ENCODE results near the gene SLC24A3.
A peak's percentile ranks its signal among the peaks of the same experiment; 100 is the strongest.

SLC24A3 gene

DNA sequence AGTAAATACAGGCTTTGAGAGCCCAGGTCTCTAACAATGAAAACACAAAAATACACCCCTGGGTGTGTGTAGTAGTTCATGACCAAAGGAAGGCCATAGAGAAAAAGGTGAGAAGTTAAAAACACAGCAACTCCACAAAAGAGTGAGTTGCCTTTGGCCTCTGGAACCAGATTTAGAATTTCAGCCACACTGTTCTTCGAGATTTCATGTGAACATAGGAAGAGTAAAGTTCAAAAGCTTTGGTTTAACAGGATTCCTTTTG is 502.1 kb downstream of the SLC24A3 start:
- DNase-seq (ENCODE audit: low spot score): no peak

- no peak for DNase-seq (ENCODE audit: low spot score)
Measured at GRCh38 chr20:19715986-19716385, 503.5 kb downstream of the SLC24A3 start.

DNA sequence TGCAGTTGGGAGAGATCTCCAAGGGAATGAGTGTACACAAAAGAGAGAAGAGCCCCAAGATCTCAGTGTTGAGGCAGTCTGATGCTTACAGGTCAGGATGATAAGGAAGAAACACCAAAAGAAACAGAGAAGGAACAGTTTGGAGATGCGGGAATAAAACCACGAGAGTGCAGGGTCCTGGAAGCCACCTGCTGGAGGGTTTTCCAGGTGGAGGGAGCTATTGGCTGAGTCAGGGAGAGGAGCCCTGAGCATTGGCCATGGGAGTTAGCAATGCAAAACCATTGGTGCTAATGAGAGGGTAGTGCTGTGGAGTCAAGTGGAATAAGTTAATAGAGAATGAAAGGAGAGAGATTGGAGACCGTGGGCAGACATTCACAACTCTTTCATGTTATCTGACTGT is 506.4 kb downstream of the SLC24A3 start:
- no peak for DNase-seq (ENCODE audit: low spot score)

DNA sequence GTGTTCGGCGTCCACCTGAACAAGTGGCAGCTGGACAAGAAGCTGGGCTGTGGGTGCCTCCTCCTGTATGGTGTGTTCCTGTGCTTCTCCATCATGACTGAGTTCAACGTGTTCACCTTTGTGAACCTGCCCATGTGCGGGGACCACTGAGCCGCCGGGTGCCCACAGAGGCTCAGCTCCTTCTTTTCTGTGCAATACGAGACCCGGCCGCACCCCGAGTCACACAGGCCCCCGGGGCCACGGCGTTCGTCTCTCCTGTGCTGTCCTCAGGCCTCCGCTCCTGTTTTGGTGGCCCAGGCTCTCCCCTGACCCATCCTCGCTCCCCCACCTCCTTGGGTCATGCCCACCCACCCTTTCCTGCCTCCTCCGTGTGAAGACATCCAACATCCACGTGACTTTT is 508.5 kb downstream of the SLC24A3 start:
- DNase-seq (ENCODE audit: low spot score): no peak

DNA sequence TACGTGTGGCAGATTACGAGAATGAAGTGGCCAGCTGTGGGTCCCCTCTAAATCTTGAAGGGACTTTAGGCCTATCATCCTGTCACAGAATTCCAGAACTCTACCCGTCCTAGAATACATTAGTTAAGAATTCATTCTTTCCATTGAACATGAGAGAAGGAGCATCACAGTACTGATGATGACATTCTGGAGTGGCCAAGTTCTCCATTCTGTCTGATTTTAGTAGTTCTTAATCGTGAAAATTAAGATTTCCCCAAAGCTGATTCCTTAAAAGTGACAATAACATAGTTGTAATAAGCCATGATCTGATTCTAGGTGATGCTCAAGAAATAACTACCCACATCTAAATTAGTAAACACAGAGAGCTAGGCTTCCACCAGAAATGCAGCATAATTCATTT is 510.6 kb downstream of the SLC24A3 start:
- no peak for DNase-seq (ENCODE audit: low spot score)

DNA sequence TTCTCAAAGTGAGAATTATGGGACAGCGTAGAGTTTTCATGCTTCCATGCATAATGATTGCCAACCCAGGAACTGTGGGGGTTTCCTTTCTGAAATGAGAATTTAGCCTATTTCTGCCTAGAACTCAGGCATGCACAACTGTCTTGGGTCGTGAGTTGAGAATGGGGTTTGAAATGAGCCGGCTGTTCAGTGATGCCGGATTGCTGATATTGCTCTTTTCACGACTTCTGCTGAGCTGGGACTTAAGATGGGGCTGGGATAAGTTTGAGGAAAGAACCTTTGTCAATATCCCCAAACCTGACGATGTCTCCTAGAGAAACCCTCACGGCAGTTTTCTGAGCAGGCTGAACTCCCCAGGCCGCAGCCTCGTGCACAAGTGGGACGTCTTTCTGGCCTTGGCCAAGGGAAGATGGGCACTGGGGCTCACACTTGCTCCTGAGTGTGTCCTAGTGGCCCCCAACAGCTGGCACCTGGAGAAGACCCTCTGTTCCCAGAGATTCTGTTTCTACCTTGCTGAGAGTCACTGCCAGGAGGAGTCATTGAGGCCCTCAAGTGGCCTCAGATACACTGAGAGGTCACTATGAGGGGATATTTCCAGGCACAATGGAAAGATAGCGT is 511.5 kb downstream of the SLC24A3 start:
- no peak for DNase-seq (ENCODE audit: low spot score)

DNA sequence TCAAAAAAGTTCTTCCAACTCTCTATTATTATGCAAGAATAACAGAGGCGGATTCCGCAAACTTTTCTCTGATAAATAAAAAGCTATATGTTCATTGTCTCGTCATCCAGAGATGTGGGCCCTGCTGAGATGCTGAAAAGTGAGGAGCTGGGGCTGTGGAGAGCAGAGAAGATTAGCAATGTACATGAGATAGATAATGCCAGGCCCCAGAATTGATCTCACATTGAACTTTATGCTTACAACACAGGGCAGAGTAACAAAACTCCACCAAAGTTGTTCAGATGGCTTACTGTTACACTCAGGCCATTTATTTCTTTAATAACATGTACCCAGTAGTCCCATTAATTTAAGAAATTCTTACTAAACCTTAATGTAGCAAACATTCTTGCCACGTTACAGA is 512.9 kb downstream of the SLC24A3 start:
- DNase-seq (ENCODE audit: low spot score): no peak

- peak; percentile 22 for DNase-seq (ENCODE audit: low spot score)
Measured at GRCh38 chr20:19725814-19726525, 513.5 kb downstream of the SLC24A3 start.

DNA sequence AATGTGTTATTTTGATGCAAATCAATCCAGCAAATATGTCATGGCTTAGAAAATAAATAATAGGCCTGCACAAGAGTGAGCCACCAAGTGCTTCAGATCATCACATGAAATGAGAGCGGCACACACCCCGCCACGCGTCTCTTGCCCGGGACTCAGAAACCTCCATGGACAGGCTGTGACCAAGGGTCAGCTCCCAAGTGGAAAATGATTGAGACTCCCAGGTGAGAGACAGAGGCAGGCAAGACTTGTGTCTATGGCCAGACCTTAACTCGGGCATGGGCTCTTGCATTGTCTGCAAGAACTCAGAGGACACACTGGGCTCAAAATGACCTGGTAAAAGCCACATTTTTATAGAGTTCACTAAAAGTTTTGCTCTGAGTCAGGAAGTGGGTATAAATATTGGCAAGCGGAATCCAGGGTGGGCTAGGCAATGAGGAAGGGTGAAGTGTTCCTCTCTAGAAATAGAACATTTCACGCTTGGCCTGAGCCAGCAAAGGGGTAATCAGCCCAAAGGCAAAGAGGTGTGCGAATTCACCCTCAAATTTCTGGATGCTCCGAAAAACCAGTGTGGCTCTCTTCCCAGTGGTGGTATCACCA is 514.9 kb downstream of the SLC24A3 start:
- DNase-seq (ENCODE audit: low spot score): peak; percentile 54

DNA sequence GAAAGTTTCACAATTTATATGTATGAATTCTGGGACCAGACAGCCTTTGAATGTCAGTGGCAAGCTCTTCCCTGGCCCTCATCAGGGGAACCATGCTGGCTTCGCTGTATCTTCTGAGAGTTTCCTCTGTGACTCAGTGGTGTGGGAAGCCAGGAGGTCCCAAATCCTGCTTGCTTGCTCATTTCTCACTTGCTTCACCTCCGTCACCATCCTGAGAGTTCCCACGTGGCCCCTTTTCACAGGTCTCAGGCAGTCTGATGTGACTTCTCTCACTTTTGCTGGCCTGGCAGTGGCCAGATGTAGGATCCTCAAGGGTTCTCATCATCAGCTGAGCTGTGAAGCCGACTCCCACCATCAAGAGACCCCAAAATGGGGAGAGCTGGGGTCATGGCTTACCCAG is 517.2 kb downstream of the SLC24A3 start:
- no peak for DNase-seq (ENCODE audit: low spot score)

- DNase-seq (ENCODE audit: low spot score): no peak
Measured at GRCh38 chr20:19730706-19731105, 518.3 kb downstream of the SLC24A3 start.

GRCh38 chr20:19734811-19735210 is 522.4 kb downstream of the SLC24A3 start:
- no peak for DNase-seq (ENCODE audit: low spot score)

- peak; percentile 18 for DNase-seq (ENCODE audit: low spot score)
Measured at GRCh38 chr20:19735446-19735845, 523.0 kb downstream of the SLC24A3 start.

- no peak for DNase-seq (ENCODE audit: low spot score)
Measured at GRCh38 chr20:19737025-19737424, 524.6 kb downstream of the SLC24A3 start.

- no peak for DNase-seq (ENCODE audit: low spot score)
Measured at GRCh38 chr20:19738951-19739350, 526.5 kb downstream of the SLC24A3 start.

DNA sequence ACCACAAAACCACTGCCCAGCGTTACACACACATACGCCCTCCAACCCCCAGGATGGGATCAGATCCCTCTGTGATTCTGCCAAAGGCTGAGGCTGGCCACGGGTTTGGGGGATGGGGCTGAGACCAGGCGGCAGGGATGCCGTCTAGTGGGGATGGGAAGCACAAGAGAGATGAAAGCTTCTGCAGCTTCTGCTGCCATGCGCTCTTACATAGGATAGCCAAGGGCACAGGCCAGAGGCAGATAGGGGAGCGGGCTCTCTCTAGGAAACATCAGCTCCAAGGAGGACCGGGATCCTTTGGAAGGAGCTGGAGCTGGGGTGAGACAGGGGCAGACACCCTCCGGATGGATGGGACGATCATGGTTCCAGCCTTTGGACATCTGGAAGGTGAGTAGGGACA is 526.9 kb downstream of the SLC24A3 start:
- DNase-seq (ENCODE audit: low spot score): no peak

DNA sequence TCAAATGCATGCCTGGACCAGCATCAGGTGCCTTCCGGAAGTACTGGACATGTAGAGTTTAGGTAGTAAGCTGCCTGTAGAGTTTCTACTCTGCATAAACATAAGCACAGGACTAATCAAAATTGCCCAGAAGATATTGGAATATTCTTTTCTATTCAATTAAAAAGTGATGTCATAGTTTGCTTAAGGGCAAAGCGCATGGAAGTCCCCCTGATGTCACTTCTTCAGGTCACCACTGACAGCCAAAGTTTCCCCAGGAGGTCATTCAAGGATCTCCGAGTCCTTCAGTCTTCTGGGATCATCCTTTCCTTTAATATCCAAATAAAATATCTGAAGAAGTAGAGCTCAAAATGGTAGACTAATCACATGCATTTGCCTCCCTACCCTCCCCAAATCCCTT is 528.1 kb downstream of the SLC24A3 start:
- DNase-seq (ENCODE audit: low spot score): no peak

GRCh38 chr20:19741924-19742323 is 529.5 kb downstream of the SLC24A3 start:
- no peak for DNase-seq (ENCODE audit: low spot score)

- no peak for DNase-seq (ENCODE audit: low spot score)
Measured at GRCh38 chr20:19742974-19743639, 530.7 kb downstream of the SLC24A3 start.

GRCh38 chr20:19743640-19743995 is 531.2 kb downstream of the SLC24A3 start:
- no peak for DNase-seq (ENCODE audit: low spot score)

- no peak for DNase-seq (ENCODE audit: low spot score)
Measured at GRCh38 chr20:19745106-19745505, 532.7 kb downstream of the SLC24A3 start.

- DNase-seq (ENCODE audit: low spot score): no peak
Measured at GRCh38 chr20:19745584-19745983, 533.1 kb downstream of the SLC24A3 start.

- DNase-seq (ENCODE audit: low spot score): no peak
Measured at GRCh38 chr20:19746396-19746795, 534.0 kb downstream of the SLC24A3 start.
